Neuronal stem cell (in vitro differentiated cells): ENCODE results near the gene LYPD6.

Experiments used
- DNase-seq: peaks from one replicate; pipeline ENCODE4 v3.0.0-alpha.2; 2013; ENCODE audit warnings: low spot score
- H2AFZ ChIP-seq: one replicate; pipeline ENCODE4 v1.6.1; 2013; ENCODE audit warnings: mild to moderate bottlenecking, low read length, inconsistent platforms
- H2AK5ac ChIP-seq: 2 replicates; pipeline ENCODE4 v1.6.1; 2013; ENCODE audit warnings: low read depth, mild to moderate bottlenecking, inconsistent platforms, low read length, moderate library complexity, mixed read lengths
- H2BK120ac ChIP-seq: 2 replicates; pipeline ENCODE4 v1.6.1; 2013; ENCODE audit warnings: low read depth, mild to moderate bottlenecking, inconsistent platforms, low read length, moderate library complexity, mixed read lengths
- H2BK12ac ChIP-seq: one replicate; pipeline ENCODE4 v1.6.1; 2013; ENCODE audit warnings: low read length, inconsistent platforms
- H2BK15ac ChIP-seq: 2 replicates; pipeline ENCODE4 v1.6.1; 2013; ENCODE audit warnings: mild to moderate bottlenecking, low read length, inconsistent platforms, mixed read lengths
- H2BK5ac ChIP-seq: one replicate; pipeline ENCODE4 v1.6.1; 2013; ENCODE audit warnings: inconsistent platforms, mild to moderate bottlenecking, low read length, moderate library complexity
- H3K14ac ChIP-seq: one replicate; pipeline ENCODE4 v1.6.1; 2013; ENCODE audit warnings: low read length, inconsistent platforms
- H3K18ac ChIP-seq: 2 replicates; pipeline ENCODE4 v1.6.1; 2013; ENCODE audit warnings: low read length, inconsistent platforms
- H3K23ac ChIP-seq: 2 replicates; pipeline ENCODE4 v1.6.1; 2013; ENCODE audit warnings: low read depth, mild to moderate bottlenecking, mixed read lengths, low read length, inconsistent platforms; ENCODE audit not compliant: poor library complexity
- H3K27ac ChIP-seq: replicated peaks from 3 replicates; pipeline ENCODE4 v1.5.1; 2013; ENCODE audit warnings: low read length, inconsistent platforms
- H3K27me3 ChIP-seq, 3 experiments: 2 replicates each; pipeline ENCODE4 v1.6.1; 2013; ENCODE audit warnings: low read length in 3 of 3, mild to moderate bottlenecking in 2 of 3, inconsistent platforms in 1 of 3, low read depth in 1 of 3, mixed read lengths in 1 of 3, moderate library complexity in 1 of 3; ENCODE audit not compliant: control insufficient read depth in 3 of 3, insufficient read depth in 3 of 3
- H3K36me3 ChIP-seq, 2 donors: replicated peaks in 1 of 2; 2 replicates each; pipeline ENCODE4 v1.6.1; 2013; ENCODE audit warnings: low read length in 2 of 2; ENCODE audit not compliant: control insufficient read depth in 2 of 2, insufficient read depth in 2 of 2
- H3K4ac ChIP-seq: 2 replicates; pipeline ENCODE4 v1.6.1; 2013; ENCODE audit warnings: inconsistent platforms, mild to moderate bottlenecking, low read length, moderate library complexity
- H3K4me1 ChIP-seq, 2 donors: 1 replicate in 1 of 2; 2 replicates in 1 of 2; pipeline ENCODE4 v1.6.1; 2013; ENCODE audit warnings: low read length in 2 of 2, low read depth in 1 of 2; ENCODE audit not compliant: control insufficient read depth in 2 of 2, insufficient read depth in 1 of 2
- H3K4me2 ChIP-seq: one replicate; pipeline ENCODE4 v1.6.1; 2013; ENCODE audit warnings: mild to moderate bottlenecking, low read length, inconsistent platforms; ENCODE audit not compliant: insufficient read depth, poor library complexity, severe bottlenecking
- H3K4me3 ChIP-seq, 2 donors: 2 replicates each; pipeline ENCODE4 v1.5.1; 2013; ENCODE audit warnings: low read length in 2 of 2, mild to moderate bottlenecking in 2 of 2, inconsistent platforms in 1 of 2, moderate library complexity in 1 of 2
- H3K79me1 ChIP-seq: one replicate; pipeline ENCODE4 v1.6.1; 2013; ENCODE audit warnings: low read depth, mild to moderate bottlenecking, inconsistent platforms, low read length, moderate library complexity
- H3K9ac ChIP-seq: one replicate; pipeline ENCODE4 v1.6.1; 2013; ENCODE audit warnings: mild to moderate bottlenecking, low read depth, low read length, inconsistent platforms; ENCODE audit not compliant: poor library complexity
- H3K9me3 ChIP-seq, 2 donors: replicated peaks in 1 of 2; 2 replicates each; pipeline versions ENCODE3 to v1.6.1; 2013; ENCODE audit warnings: low read length in 2 of 2, mild to moderate bottlenecking in 2 of 2, inconsistent platforms in 1 of 2, low read depth in 1 of 2, mixed read lengths in 1 of 2, moderate library complexity in 1 of 2; ENCODE audit not compliant: control insufficient read depth in 2 of 2, insufficient read depth in 1 of 2
- H4K8ac ChIP-seq: one replicate; pipeline ENCODE4 v1.6.1; 2013; ENCODE audit warnings: low read depth, mild to moderate bottlenecking, inconsistent platforms, low read length, moderate library complexity
- H4K91ac ChIP-seq: one replicate; pipeline ENCODE4 v1.6.1; 2013; ENCODE audit warnings: low read length, low read depth, mild to moderate bottlenecking, inconsistent platforms; ENCODE audit not compliant: poor library complexity
- WGBS, 2 donors: extraction: QIAGEN DNeasy Blood & Tissue Kit; methylation state at CpG; one replicate each; pipeline ENCODE4 v1.1.7; 2013; ENCODE audit warnings: missing lambda C conversion rate in 2 of 2, mixed read lengths in 1 of 2; ENCODE audit not compliant: insufficient read length in 2 of 2, insufficient replicate concordance in 1 of 2; ENCODE audit errors: extremely low coverage in 2 of 2; 5-methylcytosine and 5-hydroxymethylcytosine counted together

The LYPD6 gene

GRCh38 chr2:149468636-149469035, 138.2 kb downstream of the LYPD6 start:
- Histone ChIP-seq H3K4ac (no peak overlapping the region), H3K27ac (no peak overlapping the region), H2BK5ac (no peak overlapping the region), H3K4me2 (no peak overlapping the region), H2BK120ac (no peak overlapping the region), H3K27me3 (no peaks in the 10 kb centered on the region), H2BK15ac (no peak overlapping the region), H2AFZ (no peak overlapping the region), H3K9ac (no peak overlapping the region), H3K4me1 (peaks cover 0 to 1% of the 10 kb centered on the region in 2 donors), H3K36me3 (peaks cover 0 to 4% of the 10 kb centered on the region in 2 donors), H3K14ac (no peak overlapping the region), H3K79me1 (no peaks in the 10 kb centered on the region), H3K23ac (no peak overlapping the region), H3K4me3 (no peak overlapping the region), H3K18ac (no peak overlapping the region), H2BK12ac (no peak overlapping the region), H4K91ac (no peak overlapping the region), H2AK5ac (no peak overlapping the region), H3K9me3 (no peaks in the 10 kb centered on the region), H4K8ac (no peak overlapping the region)
- no peak for DNase-seq
- no CpG with 5 or more reads among the region's 4 CpGs for WGBS, 2 donors

GRCh38 chr2:149470046-149470445, 139.7 kb downstream of the LYPD6 start:
- Histone ChIP-seq H3K4ac (no peak overlapping the region), H2BK12ac (no peak overlapping the region), H2BK120ac (no peak overlapping the region), H4K91ac (no peak overlapping the region), H3K14ac (no peak overlapping the region), H2AFZ (no peak overlapping the region), H3K4me3 (no peak overlapping the region), H3K18ac (no peak overlapping the region), H2BK5ac (no peak overlapping the region), H2AK5ac (no peak overlapping the region), H3K4me2 (no peak overlapping the region), H3K36me3 (peaks cover 0 to 4% of the 10 kb centered on the region in 2 donors), H3K9ac (no peak overlapping the region), H4K8ac (no peak overlapping the region), H2BK15ac (no peak overlapping the region), H3K79me1 (no peaks in the 10 kb centered on the region), H3K4me1 (no peaks in the 10 kb centered on the region), H3K9me3 (no peaks in the 10 kb centered on the region), H3K27ac (no peak overlapping the region), H3K27me3 (no peaks in the 10 kb centered on the region), H3K23ac (no peak overlapping the region)
- WGBS, 2 donors: no CpG with 5 or more reads among the region's 7 CpGs
- DNase-seq: no peak

DNA sequence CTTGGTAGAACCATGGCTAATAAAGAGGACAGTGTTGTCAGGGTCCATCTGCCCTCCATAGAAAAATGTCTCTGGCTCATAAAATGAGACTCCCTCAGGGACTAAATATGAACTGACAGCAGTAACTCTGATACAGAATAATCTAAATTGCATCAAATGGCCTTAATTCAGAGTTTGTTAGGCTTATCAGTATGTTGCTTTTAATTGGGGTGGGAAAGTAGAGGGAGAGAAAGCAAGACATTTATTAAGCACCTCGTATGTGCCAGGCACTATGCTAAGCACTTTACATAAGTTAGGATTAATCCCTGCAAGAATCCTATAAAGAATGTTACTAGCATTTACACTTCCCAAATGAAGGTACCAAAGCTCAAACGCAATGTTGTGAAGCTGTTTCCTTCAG, 142.0 kb downstream of the LYPD6 start:
- H3K18ac ChIP-seq: no peak overlapping the region
- no peak overlapping the region for H3K4me2 ChIP-seq
- H3K36me3 ChIP-seq: peaks cover 0 to 4% of the 10 kb centered on the region in 2 donors
- H2AFZ ChIP-seq: no peak overlapping the region
- DNase-seq: no peak
- no CpG with 5 or more reads among the region's 2 CpGs for WGBS, 2 donors
- H4K91ac ChIP-seq: no peak overlapping the region
- no peaks in the 10 kb centered on the region for H3K79me1 ChIP-seq
- no peak overlapping the region for H2BK5ac ChIP-seq
- no peak overlapping the region for H3K14ac ChIP-seq
- no peak overlapping the region for H3K27ac ChIP-seq
- no peaks in the 10 kb centered on the region for H3K4me1 ChIP-seq
- no peak overlapping the region for H2AK5ac ChIP-seq
- H2BK120ac ChIP-seq: no peak overlapping the region
- H4K8ac ChIP-seq: no peak overlapping the region
- H3K4me3 ChIP-seq: no peak overlapping the region
- H3K4ac ChIP-seq: no peak overlapping the region
- no peak overlapping the region for H2BK15ac ChIP-seq
- no peaks in the 10 kb centered on the region for H3K27me3 ChIP-seq
- H2BK12ac ChIP-seq: no peak overlapping the region
- H3K9ac ChIP-seq: no peak overlapping the region
- H3K9me3 ChIP-seq: peaks cover 0 to 2% of the 10 kb centered on the region in 2 donors
- H3K23ac ChIP-seq: no peak overlapping the region

DNA sequence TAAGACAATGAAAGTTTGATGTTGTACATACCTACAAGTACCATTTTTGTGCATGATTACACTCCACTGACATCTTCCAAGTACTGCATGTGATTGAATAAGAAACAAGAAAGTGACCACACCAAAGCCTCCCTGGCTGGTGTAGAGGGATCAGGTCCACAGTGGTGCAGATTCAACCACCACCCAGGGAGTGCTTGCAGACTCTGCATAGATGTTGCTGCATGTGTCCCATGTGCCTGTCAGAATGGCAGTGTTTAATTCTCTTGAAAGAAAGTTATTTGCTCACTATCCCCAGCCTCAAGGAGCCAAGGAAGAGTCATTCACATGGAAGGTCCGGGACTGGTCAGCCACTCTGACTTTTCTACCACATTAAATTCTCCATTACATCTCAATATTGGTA, 142.7 kb downstream of the LYPD6 start:
- no peak overlapping the region for H2BK15ac ChIP-seq
- no peak overlapping the region for H4K91ac ChIP-seq
- H3K23ac ChIP-seq: no peak overlapping the region
- no peak overlapping the region for H2BK120ac ChIP-seq
- H2AFZ ChIP-seq: no peak overlapping the region
- H2BK12ac ChIP-seq: no peak overlapping the region
- no peak overlapping the region for H4K8ac ChIP-seq
- no peak overlapping the region for H3K9ac ChIP-seq
- H3K18ac ChIP-seq: no peak overlapping the region
- no peak overlapping the region for H3K4me2 ChIP-seq
- WGBS, 2 donors: no CpG with 5 or more reads among the region's 1 CpG
- no peak overlapping the region for H2BK5ac ChIP-seq
- no peak overlapping the region for H3K14ac ChIP-seq
- no peak overlapping the region for H3K27ac ChIP-seq
- H3K79me1 ChIP-seq: no peaks in the 10 kb centered on the region
- DNase-seq: no peak
- no peaks in the 10 kb centered on the region for H3K27me3 ChIP-seq
- no peak overlapping the region for H2AK5ac ChIP-seq
- no peak overlapping the region for H3K4me3 ChIP-seq
- peaks cover 0 to 2% of the 10 kb centered on the region in 2 donors for H3K9me3 ChIP-seq
- no peaks in the 10 kb centered on the region for H3K4me1 ChIP-seq
- no peak overlapping the region for H3K4ac ChIP-seq
- H3K36me3 ChIP-seq: peaks cover 0 to 4% of the 10 kb centered on the region in 2 donors
